ENCODE results near the gene RAP2A.

The RAP2A gene

GRCh38 chr13:97434397-97435201, 630 bp downstream of the RAP2A start:
- Histone ChIP-seq H3K9me3 (ENCODE audit: insufficient read depth, low read length) (no peaks in the 10 kb centered on the region), H3K79me2 (ENCODE audit: insufficient read depth, low read length) (peaks cover 9% of the 10 kb centered on the region; the same call in 1 of the 2 replicates), H2AFZ (ENCODE audit: low read depth, low read length, severe bottlenecking) (peak overlapping the region; percentile 7), H3K4me2 (ENCODE audit: low read depth, low read length, poor library complexity, severe bottlenecking) (peak overlapping the region; percentile 67), H3K36me3 (ENCODE audit: low read length) (no peaks in the 10 kb centered on the region), H3K4me3 (ENCODE audit: insufficient read depth, low read length, poor library complexity, severe bottlenecking) (peak overlapping the region; percentile 58), H3K27ac (ENCODE audit: low read depth, low read length) (no peak overlapping the region; the same call in 1 of the 2 replicates), H3K9me2 (replicated peaks; ENCODE audit: insufficient read depth, low read length) (no peaks in the 10 kb centered on the region), H3K27me3 (ENCODE audit: low read length) (no peaks in the 10 kb centered on the region), H4K20me1 (ENCODE audit: low read depth, low read length) (no peaks in the 10 kb centered on the region), H3K9ac (ENCODE audit: low read length) (peak overlapping the region; percentile 58), H3F3A (ENCODE audit: insufficient read depth) (peaks cover 15% of the 10 kb centered on the region; the same call in 1 of the 2 replicates)
- TF ChIP-seq CTCF (IDR thresholded peaks at IDR 0.05; ENCODE audit: insufficient read depth, low read length, poor library complexity, severe bottlenecking) (no peak), EZH2phosphoT487 (conservative IDR thresholded peaks at IDR 0.05; ENCODE audit: low read length) (no peak)

DNA sequence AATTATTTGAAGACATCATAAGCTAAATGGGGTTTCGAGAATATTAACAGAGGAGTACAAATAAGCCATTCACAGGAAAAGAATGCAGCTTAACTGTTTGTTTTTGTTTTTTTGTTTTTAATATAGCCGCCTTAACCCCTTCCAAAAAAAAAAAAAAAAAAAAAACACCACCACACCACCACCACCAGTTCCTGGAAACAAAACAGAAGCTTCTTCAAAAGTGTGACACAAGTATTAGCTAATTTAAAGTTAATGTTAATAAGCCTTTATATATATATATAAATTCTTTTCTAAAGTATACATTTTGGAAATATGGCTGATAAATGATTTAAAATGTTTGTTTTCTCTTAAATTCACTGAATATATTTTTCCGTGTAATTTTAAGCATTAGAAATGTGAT, 1.4 kb downstream of the RAP2A start:
- H3F3A ChIP-seq (ENCODE audit: insufficient read depth) = peaks cover 15% of the 10 kb centered on the region; the same call in 1 of the 2 replicates
- H3K36me3 ChIP-seq (ENCODE audit: low read length) = no peaks in the 10 kb centered on the region
- TF ChIP-seq EZH2phosphoT487 (conservative IDR thresholded peaks at IDR 0.05; ENCODE audit: low read length) (no peak), CTCF (IDR thresholded peaks at IDR 0.05; ENCODE audit: insufficient read depth, low read length, poor library complexity, severe bottlenecking) (no peak)
- H3K27me3 ChIP-seq (ENCODE audit: low read length) = no peaks in the 10 kb centered on the region
- peak overlapping the region; percentile 67 for H3K4me2 ChIP-seq (ENCODE audit: low read depth, low read length, poor library complexity, severe bottlenecking)
- H3K27ac ChIP-seq (ENCODE audit: low read depth, low read length) = no peak overlapping the region
- H3K4me3 ChIP-seq (ENCODE audit: insufficient read depth, low read length, poor library complexity, severe bottlenecking) = peak overlapping the region; percentile 58
- H3K9me3 ChIP-seq (ENCODE audit: insufficient read depth, low read length) = no peaks in the 10 kb centered on the region
- peaks cover 9% of the 10 kb centered on the region; the same call in 1 of the 2 replicates for H3K79me2 ChIP-seq (ENCODE audit: insufficient read depth, low read length)
- H3K9me2 ChIP-seq (replicated peaks; ENCODE audit: insufficient read depth, low read length) = no peaks in the 10 kb centered on the region
- no peaks in the 10 kb centered on the region for H4K20me1 ChIP-seq (ENCODE audit: low read depth, low read length)
- H3K9ac ChIP-seq (ENCODE audit: low read length) = peak overlapping the region; percentile 58
- no peak overlapping the region for H2AFZ ChIP-seq (ENCODE audit: low read depth, low read length, severe bottlenecking)

GRCh38 chr13:97435794-97436193, 1.8 kb downstream of the RAP2A start:
- Histone ChIP-seq H3K36me3 (ENCODE audit: low read length) (no peaks in the 10 kb centered on the region), H3K79me2 (ENCODE audit: insufficient read depth, low read length) (peaks cover 9% of the 10 kb centered on the region; the same call in 1 of the 2 replicates), H3K27ac (ENCODE audit: low read depth, low read length) (no peak overlapping the region)

More at GRCh38 chr13:97435794-97436193, 1.8 kb downstream of the RAP2A start:
- Histone ChIP-seq H3K4me2 (ENCODE audit: low read depth, low read length, poor library complexity, severe bottlenecking) (peak overlapping the region; percentile 67), H3K9me3 (ENCODE audit: insufficient read depth, low read length) (no peaks in the 10 kb centered on the region), H3K4me3 (ENCODE audit: insufficient read depth, low read length, poor library complexity, severe bottlenecking) (peak overlapping the region; percentile 36), H3K27me3 (ENCODE audit: low read length) (no peaks in the 10 kb centered on the region), H2AFZ (ENCODE audit: low read depth, low read length, severe bottlenecking) (no peak overlapping the region), H4K20me1 (ENCODE audit: low read depth, low read length) (no peaks in the 10 kb centered on the region), H3F3A (ENCODE audit: insufficient read depth) (peaks cover 15% of the 10 kb centered on the region; the same call in 1 of the 2 replicates), H3K9ac (ENCODE audit: low read length) (peak overlapping the region; percentile 58; the same call in 1 of the 2 replicates), H3K9me2 (replicated peaks; ENCODE audit: insufficient read depth, low read length) (no peaks in the 10 kb centered on the region)
- TF ChIP-seq EZH2phosphoT487 (conservative IDR thresholded peaks at IDR 0.05; ENCODE audit: low read length) (no peak), CTCF (IDR thresholded peaks at IDR 0.05; ENCODE audit: insufficient read depth, low read length, poor library complexity, severe bottlenecking) (no peak)

Data from SU-DHL-6 (cell line).